ENCODE measurements around the gene KLHDC1.
"Not testable (repeated sequence)": the region's sequence is repeated elsewhere in the genome, so short reads cannot be mapped to it uniquely, and the experiment has no call there.

- not testable (repeated sequence) for TF ChIP-seq CTCF (IDR thresholded peaks at IDR 0.05 in 8 of 11, conservative IDR thresholded peaks at IDR 0.05 in 3 of 11); POLR2A (IDR thresholded peaks at IDR 0.05)
Measured at GRCh38 chr14:49735669-49736068, 42.7 kb downstream of the KLHDC1 start.
